Measurements from ENCODE around the gene TMPRSS2. TPM values are rescaled to one million over a fixed set of nuclear protein-coding genes. Genes with fewer than 3 reads are reported as not detected.

Gene TMPRSS2
- total RNA-seq, 1 experiment from 2014 or later = not detected

DNA sequence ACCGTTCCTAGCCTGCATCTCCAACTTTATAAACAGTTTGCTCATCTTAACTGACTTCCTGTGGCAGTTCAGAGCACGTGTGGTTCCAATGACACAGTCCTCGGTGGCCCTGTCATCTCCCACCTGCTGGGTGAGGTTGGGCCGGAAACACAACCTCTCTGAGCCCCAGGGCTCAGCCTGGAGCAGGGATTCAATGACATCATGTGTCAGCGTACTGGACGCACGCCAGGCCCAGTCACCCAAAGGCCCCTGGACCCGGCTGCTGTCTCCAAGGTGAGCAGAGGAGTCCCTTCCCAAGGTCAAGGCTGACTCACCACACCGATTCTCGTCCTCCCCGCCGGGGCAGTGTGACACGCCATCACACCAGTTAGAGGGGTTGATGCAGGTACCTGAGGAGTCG, 19.9 kb downstream of the TMPRSS2 start:
- DNase-seq (ENCODE audit: low spot score) = no peak
- in situ Hi-C loops (cut with HindIII; ENCODE audit: low sequenced_read_pairs) = no loop called here

DNA sequence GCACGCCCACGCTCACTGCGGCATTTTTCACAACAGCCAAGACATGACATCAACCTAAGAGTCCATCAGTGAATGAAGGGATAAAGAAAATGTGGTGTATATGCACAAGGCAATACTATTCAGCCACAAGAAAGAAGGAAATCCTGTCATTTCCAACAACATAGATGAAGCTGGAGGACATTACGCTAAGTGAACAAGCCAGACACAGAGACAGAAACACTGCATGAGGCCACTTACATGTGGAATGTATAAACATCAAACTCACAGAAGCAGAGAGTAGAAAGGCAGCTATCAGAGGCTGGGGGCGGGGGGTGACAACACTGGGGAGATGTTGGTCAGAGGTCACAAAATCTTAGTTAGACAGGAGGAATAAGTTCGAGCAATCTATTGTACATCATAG, 20.9 kb downstream of the TMPRSS2 start:
- in situ Hi-C loops (cut with HindIII; ENCODE audit: low sequenced_read_pairs) = no loop called here

DNA sequence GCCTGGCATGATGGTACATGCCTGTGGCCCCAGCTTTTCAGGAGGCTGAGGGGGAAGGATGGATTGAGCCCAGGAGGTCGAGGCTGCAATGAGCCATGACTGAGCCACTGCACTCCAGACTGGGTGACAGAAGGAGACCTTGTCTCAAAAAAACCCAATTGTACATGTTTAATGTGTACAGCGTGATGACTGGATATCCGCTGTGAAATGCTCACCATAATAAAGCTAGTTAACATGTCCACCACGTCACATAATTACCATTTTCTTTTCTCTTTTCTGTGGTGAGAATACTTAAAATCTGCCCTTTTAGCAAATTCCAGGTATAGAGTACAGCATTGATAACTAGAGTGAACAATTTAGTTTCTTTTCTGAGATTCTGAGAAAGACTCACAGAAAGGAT, 24.0 kb downstream of the TMPRSS2 start:
- no peak for DNase-seq (ENCODE audit: low spot score)
- in situ Hi-C loops (cut with HindIII; ENCODE audit: low sequenced_read_pairs) = no loop called here

More for the DNA sequence above, 20.9 kb downstream of the TMPRSS2 start:
- DNase-seq (ENCODE audit: low spot score) = no peak

DNA sequence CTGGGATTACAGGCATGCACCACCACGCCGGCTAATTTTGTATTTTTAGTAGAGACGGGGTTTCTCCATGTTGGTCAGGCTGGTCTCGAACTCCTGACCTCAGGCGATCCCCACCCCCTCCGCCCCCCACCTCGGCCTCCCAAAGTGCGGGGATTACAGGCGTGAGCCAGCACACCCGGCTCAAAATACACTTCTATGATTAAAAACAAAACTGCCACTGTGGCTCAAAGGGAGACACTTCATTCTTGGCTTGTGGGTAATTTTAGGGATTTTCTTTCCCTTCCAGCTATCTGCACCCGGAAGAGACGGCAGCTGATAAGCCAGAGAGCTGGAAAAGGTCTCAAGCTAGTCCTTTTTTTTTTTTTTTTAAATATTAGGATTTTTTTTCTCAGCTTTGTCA, 24.5 kb downstream of the TMPRSS2 start:
- no peak for DNase-seq (ENCODE audit: low spot score)
- in situ Hi-C loops (cut with HindIII; ENCODE audit: low sequenced_read_pairs) = no loop called here

DNA sequence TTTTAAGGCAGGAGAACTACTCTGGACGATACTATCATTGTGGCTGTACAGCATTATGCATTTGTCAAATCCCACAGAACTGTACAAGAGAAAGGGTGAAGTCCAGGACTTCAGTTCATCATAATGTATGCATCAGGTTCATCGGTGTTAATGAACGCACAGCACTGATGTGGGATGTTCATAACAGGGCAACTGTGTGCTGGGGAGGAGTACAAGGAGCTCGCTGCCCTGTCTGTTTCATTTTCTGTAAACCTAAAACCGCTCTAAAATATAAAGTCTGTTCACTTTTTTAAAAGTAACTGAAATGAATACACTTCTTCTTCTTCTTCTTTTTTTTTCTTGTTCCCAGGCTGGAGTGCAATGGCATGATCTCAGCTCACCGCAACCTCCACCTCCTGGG, 25.0 kb downstream of the TMPRSS2 start:
- DNase-seq (ENCODE audit: low spot score) = no peak
- in situ Hi-C loops (cut with HindIII; ENCODE audit: low sequenced_read_pairs) = no loop called here

DNA sequence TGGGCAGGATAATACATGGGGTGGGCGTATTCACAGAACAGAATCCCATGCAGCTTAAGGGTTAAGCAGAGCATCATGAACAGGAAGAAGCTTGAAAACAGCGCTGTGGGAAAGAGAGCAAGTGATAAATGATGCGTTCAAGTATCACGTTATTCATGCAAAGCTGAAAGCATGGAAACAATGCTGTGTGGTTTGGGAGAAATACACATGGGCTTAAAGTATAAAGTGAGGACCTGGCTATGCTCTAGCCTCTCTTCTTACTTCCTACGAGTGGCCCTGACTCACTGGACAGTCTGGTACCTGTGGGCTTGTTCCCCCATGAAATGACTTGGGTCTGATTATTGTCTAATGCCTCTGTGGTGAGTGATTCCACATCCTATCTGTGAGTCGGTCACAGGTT, 25.7 kb downstream of the TMPRSS2 start:
- in situ Hi-C loops (cut with HindIII; ENCODE audit: low sequenced_read_pairs) = no loop called here
- DNase-seq (ENCODE audit: low spot score) = no peak

GRCh38 chr21:41481191-41481590, 26.8 kb downstream of the TMPRSS2 start:
- in situ Hi-C loops (cut with HindIII; ENCODE audit: low sequenced_read_pairs) = no loop called here

GRCh38 chr21:41480086-41480690, 27.8 kb downstream of the TMPRSS2 start:
- in situ Hi-C loops (cut with HindIII; ENCODE audit: low sequenced_read_pairs) = no loop called here
- no peak for DNase-seq (ENCODE audit: low spot score)

More at GRCh38 chr21:41481191-41481590, 26.8 kb downstream of the TMPRSS2 start:
- no peak for DNase-seq (ENCODE audit: low spot score)

DNA sequence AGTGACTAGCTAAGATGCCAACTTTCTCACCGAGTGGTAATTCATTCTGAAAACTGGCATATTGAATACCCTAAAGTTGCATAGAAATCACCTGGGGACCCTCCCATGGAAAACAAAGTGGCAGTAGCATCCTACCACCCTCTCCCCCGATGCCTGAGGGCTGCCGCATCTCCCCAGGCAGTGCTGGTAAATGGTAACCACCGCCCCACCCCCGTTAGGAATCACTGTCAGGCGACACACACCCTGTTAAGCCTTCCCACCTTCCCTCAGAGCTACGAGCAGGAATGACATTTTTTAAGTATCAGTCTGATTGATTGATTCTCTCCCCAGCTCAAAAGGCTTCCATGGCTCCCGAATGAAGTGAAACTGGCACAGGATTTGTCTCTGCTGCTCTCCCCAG, 28.3 kb downstream of the TMPRSS2 start:
- in situ Hi-C loops (cut with HindIII; ENCODE audit: low sequenced_read_pairs) = no loop called here
- no peak for DNase-seq (ENCODE audit: low spot score)

DNA sequence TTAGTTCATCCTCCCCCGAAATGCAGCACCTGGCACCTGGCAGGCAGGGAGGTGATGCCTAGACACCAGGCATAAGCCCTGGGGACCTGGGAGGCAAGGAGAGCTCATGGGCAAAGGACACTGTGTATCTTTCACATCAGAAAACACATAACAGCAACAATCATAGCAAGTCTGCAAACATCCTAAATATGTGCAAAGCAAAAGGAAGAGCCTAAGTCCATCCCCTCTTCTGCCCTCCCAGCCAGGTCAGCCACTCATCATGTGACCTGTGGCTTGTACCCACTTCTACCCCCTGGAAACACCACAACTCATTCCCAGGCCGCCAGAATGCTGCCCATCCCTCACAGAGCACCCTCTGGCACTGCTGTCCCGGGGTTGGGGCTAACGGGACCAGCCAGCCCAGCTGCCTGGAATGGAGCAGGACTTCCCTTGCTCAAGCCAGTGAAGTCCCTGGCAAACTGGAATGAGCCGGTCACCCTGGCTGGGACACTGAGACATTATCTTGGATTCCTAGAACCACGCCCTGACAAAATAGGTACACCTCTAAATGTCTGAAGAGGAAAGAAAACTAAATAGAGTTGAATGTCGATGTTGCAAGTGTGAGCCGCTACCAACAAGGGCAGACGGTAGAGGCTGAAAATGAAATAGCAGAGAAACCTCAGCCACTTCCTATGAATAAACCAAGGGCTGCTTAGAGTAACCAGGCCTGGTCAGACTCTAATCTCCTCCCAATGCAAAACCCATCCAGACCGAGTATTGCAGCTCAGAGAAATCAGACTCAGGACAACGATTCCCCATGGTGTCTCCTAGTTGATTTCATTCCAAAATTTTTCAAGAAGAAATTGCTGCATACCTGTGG, 29.4 kb downstream of the TMPRSS2 start:
- DNase-seq (ENCODE audit: low spot score) = no peak
- in situ Hi-C loops (cut with HindIII; ENCODE audit: low sequenced_read_pairs) = no loop called here

- in situ Hi-C loops (cut with HindIII; ENCODE audit: low sequenced_read_pairs) = no loop called here
- peak; percentile 2 for DNase-seq (ENCODE audit: low spot score)
Measured at GRCh38 chr21:41477641-41478318, 30.2 kb downstream of the TMPRSS2 start.

GRCh38 chr21:41475714-41476420, 32.1 kb downstream of the TMPRSS2 start:
- in situ Hi-C loops (cut with HindIII; ENCODE audit: low sequenced_read_pairs) = no loop called here
- DNase-seq (ENCODE audit: low spot score) = no peak

- in situ Hi-C loops (cut with HindIII; ENCODE audit: low sequenced_read_pairs) = no loop called here
- no peak for DNase-seq (ENCODE audit: low spot score)
Measured at GRCh38 chr21:41472753-41473548, 35.0 kb downstream of the TMPRSS2 start.

DNA sequence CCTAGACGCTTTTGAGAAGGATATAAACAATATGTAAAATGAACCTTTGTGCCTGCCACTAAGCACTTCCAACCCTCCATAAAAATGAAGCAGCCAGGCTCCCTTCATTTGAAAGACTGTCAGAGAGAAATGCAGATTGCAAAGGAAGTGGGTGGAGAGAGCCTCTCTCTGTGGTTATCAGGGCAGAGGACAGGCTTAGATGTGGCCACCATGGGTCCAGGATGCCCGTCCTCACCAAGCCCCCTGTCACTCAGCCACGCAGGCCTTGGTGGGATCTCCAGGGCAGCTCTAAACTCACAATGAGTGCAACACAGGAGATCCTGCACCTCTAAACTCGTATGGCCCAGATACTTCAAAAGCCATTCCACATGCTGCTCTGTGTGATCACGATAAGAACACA, 37.9 kb downstream of the TMPRSS2 start:
- DNase-seq (ENCODE audit: low spot score) = no peak
- in situ Hi-C loops (cut with HindIII; ENCODE audit: low sequenced_read_pairs) = no loop called here

GRCh38 chr21:41466024-41466820, 41.7 kb downstream of the TMPRSS2 start:
- DNase-seq (ENCODE audit: low spot score) = no peak

GRCh38 chr21:41465176-41465781, 42.7 kb downstream of the TMPRSS2 start:
- in situ Hi-C loops (cut with HindIII; ENCODE audit: low sequenced_read_pairs) = no loop called here
- no peak for DNase-seq (ENCODE audit: low spot score)

More at GRCh38 chr21:41466024-41466820, 41.7 kb downstream of the TMPRSS2 start:
- in situ Hi-C loops (cut with HindIII; ENCODE audit: low sequenced_read_pairs) = no loop called here
